ENCODE data around the gene COL4A2. TPM values are rescaled to one million over a fixed set of nuclear protein-coding genes. Genes with fewer than 3 reads are reported as not detected.

The COL4A2 gene
- total and polyA plus RNA-seq, 11 donors: 92.4 to 377 (median 166) TPM

DNA sequence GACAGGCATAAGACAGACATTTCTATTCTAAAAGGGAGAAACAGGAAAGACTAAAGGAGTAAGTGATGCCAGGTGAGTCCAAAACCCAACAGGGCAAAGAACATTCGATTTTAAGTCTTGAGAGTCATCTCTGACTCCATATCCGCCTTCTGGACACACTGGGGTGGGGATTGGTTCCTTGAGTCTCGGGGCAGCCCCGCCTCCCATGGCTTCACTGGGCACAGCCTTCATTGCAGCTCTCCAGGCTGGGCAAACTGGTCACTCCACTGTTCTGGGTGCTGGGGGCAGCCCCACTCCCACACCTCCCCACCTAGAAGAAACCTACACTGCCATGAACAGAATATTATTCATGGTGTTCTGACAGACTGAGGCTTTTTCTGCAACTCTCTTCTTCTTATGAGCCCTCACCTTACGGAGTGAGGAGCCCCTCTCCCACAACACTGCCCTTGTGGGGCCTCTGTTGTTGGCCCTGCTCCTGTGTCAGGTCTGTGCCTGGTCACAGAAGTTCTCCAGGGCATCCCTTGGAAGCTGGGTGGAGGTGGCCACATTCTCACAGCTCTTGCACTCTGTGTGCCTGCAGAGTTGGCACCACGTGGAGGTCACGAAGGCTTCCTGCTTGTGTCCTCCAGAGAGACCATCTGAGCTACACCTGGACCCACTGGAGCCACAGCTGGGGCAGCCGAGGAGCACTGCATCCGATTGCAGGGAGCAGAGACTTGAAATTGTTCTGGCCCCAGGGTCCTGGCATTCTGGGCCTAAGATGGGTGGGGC is 95.4 kb downstream of the COL4A2 start:
- no peak for DNase-seq
- H3K27ac ChIP-seq: peak overlapping the region in 4 of 12 donors; percentile 12 to 93 (median 54)
- intact Hi-C loops (cut with DNase I): no loop called here
- no peak overlapping the region for H3K4me3 ChIP-seq
- ATAC-seq: peak in 1 of 4 donors; percentile 6
- peaks cover 0 to 6% (median 0%) of the 10 kb centered on the region in 9 donors for H3K36me3 ChIP-seq
- peaks cover 3 to 84% (median 59%) of the 10 kb centered on the region in 12 donors for H3K4me1 ChIP-seq
- no peak for TF ChIP-seq POLR2A (IDR thresholded peaks at IDR 0.05)
- TF ChIP-seq, protein P1, sequence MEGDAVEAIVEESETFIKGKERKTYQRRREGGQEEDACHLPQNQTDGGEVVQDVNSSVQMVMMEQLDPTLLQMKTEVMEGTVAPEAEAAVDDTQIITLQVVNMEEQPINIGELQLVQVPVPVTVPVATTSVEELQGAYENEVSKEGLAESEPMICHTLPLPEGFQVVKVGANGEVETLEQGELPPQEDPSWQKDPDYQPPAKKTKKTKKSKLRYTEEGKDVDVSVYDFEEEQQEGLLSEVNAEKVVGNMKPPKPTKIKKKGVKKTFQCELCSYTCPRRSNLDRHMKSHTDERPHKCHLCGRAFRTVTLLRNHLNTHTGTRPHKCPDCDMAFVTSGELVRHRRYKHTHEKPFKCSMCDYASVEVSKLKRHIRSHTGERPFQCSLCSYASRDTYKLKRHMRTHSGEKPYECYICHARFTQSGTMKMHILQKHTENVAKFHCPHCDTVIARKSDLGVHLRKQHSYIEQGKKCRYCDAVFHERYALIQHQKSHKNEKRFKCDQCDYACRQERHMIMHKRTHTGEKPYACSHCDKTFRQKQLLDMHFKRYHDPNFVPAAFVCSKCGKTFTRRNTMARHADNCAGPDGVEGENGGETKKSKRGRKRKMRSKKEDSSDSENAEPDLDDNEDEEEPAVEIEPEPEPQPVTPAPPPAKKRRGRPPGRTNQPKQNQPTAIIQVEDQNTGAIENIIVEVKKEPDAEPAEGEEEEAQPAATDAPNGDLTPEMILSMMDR (IDR thresholded peaks at IDR 0.05): no peak
- H3K27me3 ChIP-seq: no peaks in the 10 kb centered on the region
- WGBS, 4 donors: 90 to 95% (median 92%) methylated on average over 9 of the region's 9 CpGs
- H3K9me3 ChIP-seq: no peaks in the 10 kb centered on the region

DNA sequence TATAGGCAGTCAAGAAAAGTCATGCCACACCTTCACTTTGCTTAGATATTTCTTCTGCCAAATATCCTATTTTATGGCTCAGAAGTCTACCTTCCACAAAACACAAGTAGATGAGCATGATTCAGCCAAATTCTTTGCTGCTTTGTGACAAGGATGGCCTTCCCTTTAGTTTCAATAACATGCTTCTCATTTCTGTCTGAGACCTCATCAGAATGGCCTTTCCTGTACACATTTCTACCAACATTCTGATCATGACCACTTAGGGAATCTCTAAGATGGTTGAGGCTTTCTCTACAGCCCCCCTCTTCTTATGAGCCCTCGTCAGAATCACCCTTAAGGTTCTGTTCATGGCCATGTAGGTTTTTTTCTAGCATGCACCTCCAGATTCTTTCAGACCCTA is 96.2 kb downstream of the COL4A2 start:
- Histone ChIP-seq H3K36me3 (peaks cover 0 to 6% (median 0%) of the 10 kb centered on the region in 9 donors), H3K27ac (peak overlapping the region in 2 of 12 donors; percentile 7 to 93), H3K27me3 (no peaks in the 10 kb centered on the region), H3K4me3 (no peak overlapping the region), H3K9me3 (no peaks in the 10 kb centered on the region), H3K4me1 (peaks cover 3 to 83% (median 59%) of the 10 kb centered on the region in 12 donors)
- ATAC-seq (no peak), DNase-seq (no peak)
- TF ChIP-seq POLR2A (IDR thresholded peaks at IDR 0.05): no peak
- TF ChIP-seq, protein P1 (IDR thresholded peaks at IDR 0.05): no peak
- intact Hi-C loops (cut with DNase I): no loop called here
- 94 to 100% (median 97%) methylated on average over 1 of the region's 1 CpG for WGBS, 4 donors

GRCh38 chr13:110403721-110404120 is 96.6 kb downstream of the COL4A2 start:
- intact Hi-C loops (cut with DNase I): no loop called here
- Histone ChIP-seq H3K4me1 (peaks cover 3 to 81% (median 57%) of the 10 kb centered on the region in 12 donors), H3K4me3 (no peak overlapping the region), H3K36me3 (peaks cover 0 to 6% (median 0%) of the 10 kb centered on the region in 9 donors), H3K27ac (peak overlapping the region in 3 of 12 donors; percentile 7 to 93 (median 58)), H3K9me3 (no peaks in the 10 kb centered on the region), H3K27me3 (no peaks in the 10 kb centered on the region)
- no peak for ATAC-seq
- TF ChIP-seq POLR2A (IDR thresholded peaks at IDR 0.05): no peak
- 50 to 73% (median 58%) methylated on average over 2 of the region's 2 CpGs for WGBS, 4 donors
- DNase-seq: no peak

GRCh38 chr13:110404321-110404720 is 97.2 kb downstream of the COL4A2 start:
- intact Hi-C loops (cut with DNase I): no loop called here
- DNase-seq: no peak
- Histone ChIP-seq H3K4me1 (peaks cover 5 to 78% (median 55%) of the 10 kb centered on the region in 12 donors), H3K27me3 (no peaks in the 10 kb centered on the region), H3K9me3 (no peaks in the 10 kb centered on the region), H3K36me3 (peaks cover 0 to 6% (median 0%) of the 10 kb centered on the region in 9 donors), H3K27ac (peak overlapping the region in 4 of 12 donors; percentile 2 to 93 (median 59)), H3K4me3 (no peak overlapping the region)
- no peak for ATAC-seq
- TF ChIP-seq, protein P1 (IDR thresholded peaks at IDR 0.05): no peak
- TF ChIP-seq POLR2A (IDR thresholded peaks at IDR 0.05): no peak
- WGBS, 4 donors: 95 to 98% (median 96%) methylated on average over 4 of the region's 4 CpGs
